Measurements from ENCODE around the gene MCM8.
A peak's percentile ranks its signal among the peaks of the same experiment; 100 is the strongest.

Gene MCM8

DNA sequence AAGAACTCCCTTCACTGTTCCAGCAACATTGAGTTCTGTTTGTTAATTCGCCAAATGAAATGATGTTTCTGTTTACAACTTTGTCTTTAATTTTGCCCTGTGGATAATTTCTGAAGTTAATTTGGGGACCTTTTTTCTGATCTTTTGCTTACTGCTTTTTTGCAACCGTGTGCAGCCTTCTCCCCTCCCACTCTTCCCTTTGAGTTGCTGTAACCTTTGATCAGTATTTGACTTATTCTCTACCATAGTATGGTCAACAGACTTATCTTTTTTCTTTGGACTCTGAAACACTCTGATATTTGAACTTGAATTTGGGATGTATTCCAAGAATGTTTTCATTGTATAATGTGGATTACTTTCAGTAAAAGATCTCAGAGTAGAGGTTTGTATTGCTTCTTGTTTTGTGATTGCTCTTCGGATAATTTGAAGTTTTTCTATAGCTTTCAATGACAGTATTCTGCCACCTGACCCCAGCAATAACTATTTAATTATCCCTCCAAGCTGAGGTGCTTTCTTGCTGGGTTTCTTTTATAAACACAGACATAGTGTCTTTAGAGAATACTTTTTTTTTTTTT is 57.2 kb downstream of the MCM8 start:
- FAIRE-seq: no peak

DNA sequence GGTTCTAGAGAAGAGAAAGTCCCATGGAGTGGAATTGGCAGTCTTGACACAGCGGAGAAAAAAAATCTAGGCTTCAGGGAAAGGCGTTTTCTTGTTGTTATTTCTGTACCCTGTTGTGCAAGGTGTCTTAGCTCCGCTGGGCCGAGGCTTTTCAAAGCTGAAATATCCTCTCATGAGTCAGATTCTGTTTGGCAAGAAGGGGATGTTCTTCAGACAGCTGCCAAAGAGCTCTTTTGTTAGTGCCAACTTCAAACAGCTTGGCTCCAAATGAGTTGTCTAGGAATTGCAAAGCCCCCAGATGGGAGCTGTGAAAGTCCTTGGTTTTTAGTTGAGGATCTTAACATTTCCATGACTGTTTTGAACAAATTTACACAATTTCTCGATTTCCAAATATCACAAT is 57.8 kb downstream of the MCM8 start:
- FAIRE-seq: no peak

DNA sequence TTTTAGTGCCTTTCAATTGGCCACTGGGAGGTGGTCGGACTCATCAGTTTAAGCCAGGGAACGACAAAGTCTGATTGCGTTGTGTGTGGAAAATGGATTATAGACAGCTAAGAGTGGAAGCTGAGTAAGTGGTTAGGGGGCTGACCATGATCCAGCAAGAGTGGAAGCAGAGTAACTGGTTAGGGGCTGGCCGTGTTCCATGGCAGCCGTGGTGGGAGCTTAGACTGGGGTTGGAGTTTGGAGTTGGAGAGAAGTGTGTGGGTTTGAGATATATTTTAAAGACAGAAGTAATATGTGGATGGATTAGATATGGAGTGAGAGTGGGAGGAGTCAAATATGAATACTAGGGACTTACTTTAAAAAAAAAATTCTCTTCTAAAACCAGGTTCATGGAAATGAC is 61.7 kb downstream of the MCM8 start:
- no peak for FAIRE-seq

DNA sequence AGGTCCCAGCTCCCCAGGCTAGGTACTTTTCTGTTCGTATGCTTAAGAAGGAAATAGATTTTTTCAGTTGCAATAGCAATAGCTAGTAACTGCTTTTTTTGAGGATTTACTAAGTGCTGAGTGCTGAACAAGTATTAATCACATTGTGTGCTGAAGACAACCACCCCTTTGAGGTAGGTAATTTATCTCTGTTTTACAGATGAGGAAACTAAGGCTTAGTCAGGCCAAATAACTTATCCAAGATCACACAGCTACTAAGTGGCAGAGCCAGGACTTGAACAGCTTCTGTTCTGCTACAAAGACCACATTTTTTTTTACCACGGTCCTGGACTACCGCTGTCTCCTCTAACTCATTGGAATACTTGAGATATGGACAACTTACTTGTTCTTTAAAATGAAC is 63.6 kb downstream of the MCM8 start:
- no peak for FAIRE-seq

DNA sequence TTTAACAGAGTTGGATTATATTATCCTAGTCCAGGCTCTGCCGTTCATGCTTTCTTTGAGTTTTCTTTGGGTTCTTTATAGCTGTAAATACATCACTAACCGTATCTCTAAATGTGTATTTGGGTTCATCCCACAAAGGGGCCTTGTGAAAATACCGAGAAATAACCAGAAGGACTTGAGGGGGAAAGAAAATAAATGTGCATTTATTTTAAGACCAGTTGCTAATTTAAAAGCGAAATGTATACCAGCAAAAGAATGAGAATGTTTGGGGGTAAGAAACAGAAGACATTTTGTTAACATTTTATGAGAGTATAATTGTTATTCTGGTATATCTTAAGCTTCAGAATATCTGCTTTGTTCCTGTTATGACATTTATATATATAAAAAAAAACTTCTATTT is 64.5 kb downstream of the MCM8 start:
- FAIRE-seq: no peak

DNA sequence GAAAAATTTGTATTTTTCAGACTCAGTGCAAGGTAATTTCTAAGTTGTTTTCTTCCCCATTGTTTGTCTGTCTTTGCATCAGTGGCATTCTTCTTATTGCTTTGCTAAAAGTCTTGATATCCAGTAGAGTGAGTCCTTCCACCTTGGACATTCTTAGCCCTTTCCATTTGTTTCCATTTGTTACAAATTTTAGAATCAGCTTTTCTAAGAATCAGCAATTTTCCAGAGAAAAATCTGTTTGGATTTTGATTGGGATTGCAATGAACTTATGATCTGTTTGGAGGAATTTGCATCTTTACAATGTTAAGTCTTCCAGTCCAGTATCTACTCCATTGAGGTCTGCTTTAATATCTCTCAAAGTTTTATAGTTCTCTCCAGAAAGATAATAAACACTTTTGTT is 67.0 kb downstream of the MCM8 start:
- no peak for FAIRE-seq

DNA sequence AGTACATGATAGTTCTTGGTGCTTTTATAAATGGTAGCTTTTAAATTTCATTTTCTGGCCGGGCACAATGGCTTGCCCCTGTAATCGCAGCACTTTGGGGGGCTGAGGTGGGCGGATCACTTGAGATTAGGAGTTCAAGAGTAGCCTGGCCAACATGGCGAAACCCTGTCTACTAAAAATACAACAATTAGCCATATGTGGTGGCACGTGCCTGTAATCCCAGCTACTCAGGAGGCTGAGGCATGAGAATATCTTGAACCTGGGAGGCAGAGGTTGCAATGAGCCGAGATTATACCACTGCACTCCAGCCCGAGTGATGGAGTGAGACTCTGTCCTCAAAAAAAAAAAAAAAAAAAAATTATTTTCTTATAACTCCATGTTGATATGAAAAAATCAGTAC is 67.4 kb downstream of the MCM8 start:
- FAIRE-seq: no peak

DNA sequence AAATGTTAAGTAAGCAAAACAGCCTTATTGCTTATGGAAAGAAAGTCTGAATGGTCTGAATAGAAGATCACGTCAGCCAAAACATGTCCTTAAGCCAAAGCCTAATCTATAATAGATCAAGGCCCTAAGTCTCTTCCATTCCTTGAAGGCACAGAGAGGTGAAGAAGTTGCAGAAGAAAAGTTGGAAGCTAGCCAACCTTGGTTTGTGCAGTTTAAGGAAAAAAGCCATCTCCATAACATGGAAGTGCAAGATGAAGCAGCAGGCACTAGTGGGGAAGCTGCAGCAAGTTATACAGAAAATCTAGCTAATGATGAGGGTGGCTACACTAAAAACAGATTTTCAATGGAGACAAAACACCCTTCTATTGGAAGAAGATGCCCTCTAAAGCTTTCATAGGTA is 74.3 kb downstream of the MCM8 start:
- FAIRE-seq: no peak

DNA sequence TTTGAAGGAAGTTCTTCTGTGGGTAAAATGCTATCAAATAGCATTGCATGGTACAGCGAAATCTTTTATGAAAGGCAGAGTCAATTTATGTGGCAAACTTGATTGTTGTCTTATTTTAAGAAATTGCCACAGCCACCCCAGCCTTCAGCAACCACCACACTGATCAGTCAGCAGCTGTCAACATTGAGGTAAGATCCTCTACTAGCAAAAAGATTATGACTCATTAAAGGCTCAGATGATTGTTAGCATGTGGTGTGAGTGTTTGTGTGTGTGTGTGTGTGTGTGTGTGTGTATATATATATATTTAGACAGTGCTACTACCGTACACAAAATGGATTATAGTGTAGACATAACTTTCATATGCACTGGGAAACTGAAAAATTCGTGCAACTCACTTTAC is 75.6 kb downstream of the MCM8 start:
- FAIRE-seq: no peak

DNA sequence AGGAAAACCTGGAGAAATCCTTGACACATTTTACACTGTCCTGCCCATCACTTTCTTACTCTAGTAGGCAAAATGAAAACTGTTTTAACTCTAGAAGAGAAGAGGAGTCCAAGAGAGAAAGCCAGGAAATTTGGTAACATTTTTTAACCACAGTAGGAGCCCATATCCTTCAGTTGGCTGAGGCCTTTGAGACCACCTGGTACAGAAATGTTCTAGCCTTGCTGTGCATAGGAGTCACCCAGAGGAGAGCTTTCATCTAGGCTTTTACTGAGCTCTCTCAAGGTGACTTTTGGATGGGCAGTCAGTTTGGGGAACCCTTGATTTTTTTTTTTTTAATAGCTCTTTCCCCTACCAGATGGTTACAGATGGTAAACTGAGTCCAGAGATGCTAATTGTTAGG is 78.4 kb downstream of the MCM8 start:
- FAIRE-seq: no peak

DNA sequence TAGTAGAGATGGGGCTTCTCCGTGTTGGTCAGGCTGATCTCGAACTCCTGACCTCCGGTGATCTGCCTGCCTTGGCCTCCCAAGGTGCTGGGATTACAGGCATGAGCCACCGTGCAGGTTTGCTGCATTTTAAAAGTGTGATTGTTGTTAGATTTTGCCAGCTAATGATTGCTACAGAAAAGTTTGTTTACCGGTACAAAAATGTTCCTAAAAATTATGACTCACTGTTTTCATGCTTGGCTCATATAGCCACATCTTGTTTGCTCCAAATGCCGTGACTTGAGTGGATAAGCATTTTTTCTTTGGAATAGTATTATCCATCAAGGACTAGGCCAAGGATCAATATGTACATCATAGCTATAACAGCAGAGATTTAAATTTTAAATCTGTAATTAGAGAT is 79.1 kb downstream of the MCM8 start:
- no peak for FAIRE-seq

DNA sequence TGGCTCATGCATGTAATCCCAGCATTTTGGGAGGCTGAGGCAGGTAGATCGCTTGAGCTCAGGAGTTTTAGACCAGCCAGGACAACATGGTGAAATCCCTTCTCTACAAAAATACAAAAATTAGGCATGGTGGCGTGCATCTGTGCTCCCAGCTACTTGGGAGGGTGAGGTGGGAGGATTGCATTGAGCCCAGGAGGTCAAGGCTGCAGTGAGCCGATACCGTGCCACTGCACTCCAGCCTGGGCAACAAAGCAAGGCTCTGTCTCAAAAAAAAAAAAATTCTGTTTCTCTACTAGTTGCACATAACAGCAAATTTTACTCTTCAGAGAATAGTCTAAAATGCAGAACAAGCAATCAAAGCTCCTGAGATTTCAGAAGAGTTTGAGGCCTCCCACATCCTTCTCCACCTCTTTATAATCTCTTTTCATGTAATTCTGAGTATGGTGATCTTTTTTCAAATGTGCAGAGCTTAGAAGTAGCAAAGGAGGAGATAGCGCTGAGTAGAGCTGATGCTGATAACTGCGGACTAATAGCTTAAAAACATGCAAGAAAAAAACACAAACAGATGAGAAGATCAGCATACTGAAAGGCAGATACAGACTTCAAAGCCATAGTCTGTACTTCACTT is 80.1 kb downstream of the MCM8 start:
- FAIRE-seq: no peak

DNA sequence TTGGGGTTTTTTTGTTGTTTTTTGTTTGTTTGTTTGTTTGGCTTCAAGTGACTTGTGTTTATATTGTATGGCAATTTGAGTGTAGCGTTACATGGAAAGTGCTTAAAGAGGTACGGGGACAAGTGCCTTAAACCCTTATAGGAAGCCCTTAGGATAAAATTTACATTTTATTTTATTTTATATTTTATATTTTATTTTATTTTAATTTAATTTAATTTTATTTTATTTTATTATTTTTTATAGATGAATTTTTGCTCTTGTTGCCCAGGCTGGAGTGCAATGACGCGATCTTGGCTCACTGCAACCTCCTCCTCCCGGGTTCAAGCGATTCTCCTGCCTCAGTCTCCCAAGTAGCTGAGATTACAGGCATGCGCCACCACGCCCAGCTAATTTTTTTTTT is 82.5 kb downstream of the MCM8 start:
- FAIRE-seq: peak; percentile 74

DNA sequence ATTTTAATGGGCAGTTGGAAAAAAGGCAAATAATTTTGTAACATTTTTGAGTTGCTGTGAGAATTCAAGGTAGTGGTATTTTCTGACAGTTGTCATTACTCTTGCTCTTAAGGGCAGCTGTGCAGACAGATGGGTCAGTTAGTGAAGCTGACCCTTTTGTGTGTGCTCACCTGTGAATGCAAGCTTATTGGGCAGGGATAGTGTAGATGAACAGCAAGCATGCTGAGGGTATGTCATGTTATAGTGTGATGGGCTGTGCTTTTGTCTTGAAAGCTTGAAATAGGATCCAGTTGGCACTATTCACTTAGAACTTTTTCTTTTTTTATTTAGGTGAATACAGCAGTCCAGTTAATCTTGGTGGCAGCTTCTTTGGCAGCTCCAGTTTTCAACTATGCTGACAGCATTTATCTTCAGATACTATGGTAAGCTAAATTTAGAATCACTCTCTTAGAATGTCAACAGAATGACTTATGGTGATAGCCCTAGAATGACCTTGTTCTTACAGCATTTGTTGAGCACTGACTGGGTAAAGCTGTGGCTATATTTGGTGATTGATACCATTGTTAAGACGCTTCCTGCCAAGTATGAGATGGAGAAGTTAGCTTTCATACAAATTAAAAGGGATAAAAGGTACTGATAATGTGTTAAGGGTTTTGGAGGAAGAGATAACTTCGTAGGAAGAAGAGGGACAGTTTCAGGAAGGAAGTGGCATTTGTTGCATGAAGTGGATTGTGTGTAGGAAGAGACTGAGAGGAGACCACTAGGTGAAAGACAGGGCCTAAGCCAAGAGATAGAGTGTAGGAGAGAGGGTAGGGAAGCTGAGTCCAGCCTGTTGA is 83.9 kb downstream of the MCM8 start:
- FAIRE-seq: no peak

DNA sequence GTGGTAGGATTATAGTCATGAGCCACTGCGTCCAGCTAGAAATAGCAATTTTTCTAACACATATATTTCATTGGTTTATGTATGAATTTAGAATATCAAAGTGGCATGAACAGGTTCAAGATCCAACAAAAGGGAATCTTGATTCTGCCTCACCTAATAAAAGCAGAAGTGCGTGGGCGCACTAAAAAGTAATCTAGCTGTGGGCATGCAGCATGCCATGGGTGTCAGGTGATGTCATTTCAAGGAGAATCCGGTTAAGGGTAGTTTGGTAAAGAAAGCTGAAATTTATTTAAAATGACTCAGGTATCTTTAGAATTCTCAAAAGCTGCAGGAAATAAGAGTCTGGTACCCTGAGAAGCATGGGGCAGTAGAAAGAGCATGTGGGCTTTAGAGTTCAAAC is 85.8 kb downstream of the MCM8 start:
- FAIRE-seq: no peak

DNA sequence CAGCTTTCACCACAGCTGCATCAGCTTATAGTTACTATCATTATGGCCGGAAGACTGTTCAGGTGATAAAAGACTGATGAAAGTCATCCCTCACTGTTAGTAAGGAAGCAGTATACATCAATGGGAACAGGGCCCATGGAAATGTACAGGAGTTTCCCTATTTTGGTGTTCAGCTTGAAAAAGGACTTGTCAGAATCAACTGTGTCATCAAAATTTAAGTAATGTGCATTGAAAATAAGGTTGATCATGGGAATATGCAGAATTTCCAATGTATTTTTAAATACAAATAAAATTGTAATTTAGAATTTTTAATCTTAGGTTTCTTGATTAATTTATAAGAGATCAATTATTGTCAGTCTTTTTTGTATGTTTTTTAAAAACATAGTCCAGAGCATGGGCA is 86.6 kb downstream of the MCM8 start:
- FAIRE-seq: no peak

DNA sequence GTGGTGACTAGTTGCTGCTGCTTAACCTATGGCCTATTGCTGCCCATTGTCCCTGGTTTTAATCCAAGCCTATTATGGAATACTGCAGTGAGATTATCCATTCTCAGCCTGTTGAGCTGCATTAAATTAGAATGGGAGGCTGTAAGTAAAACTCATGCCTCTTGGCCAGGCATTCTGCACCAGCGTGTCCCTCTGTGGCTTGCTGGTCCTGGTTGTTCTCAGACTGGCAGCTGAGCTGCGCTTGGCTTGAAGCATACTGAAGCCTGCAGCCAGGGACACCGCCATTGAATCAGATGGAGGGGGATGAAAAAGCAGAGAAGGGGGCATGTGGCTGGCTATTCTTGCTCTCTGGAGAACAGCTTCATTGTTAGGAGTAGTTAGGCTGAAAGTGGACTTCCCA is 87.8 kb downstream of the MCM8 start:
- no peak for FAIRE-seq

DNA sequence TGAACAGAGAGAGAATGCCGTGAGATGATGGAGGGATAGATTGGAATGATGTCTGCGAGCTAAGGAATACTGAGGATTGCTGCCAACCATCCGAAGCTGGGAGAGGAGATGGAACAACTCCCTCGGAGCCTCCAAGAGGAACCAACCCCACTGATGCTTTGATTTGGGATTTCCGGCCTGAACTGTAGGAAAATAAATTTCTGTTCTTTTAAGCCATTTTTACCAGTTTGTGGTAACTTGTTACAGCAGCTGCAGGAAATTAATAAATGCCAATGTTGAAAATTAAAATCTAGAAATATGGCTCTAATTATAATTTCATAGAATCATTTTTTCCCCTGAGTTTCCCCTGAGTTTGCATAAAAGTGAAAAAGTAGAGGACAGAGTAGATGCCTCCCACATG is 89.3 kb downstream of the MCM8 start:
- FAIRE-seq: no peak

DNA sequence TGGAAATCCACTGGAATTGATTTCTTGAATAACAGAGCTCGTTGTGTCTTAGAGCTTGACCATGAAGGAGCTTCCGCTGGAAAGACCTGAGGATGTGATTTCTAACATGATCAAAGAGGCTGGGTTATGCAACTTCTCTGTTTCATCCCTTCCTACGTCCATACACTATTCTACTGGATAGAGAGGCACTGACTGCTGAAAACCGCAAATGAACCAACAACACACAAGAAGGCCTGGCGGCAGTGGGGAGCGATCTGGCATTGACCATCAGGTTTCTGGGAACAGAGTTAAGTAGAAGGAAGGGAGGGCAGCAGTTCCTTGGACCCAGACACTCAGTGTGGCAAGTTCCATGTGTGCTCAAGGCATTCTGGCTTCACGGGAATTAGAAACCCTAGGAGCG is 90.1 kb downstream of the MCM8 start:
- no peak for FAIRE-seq

DNA sequence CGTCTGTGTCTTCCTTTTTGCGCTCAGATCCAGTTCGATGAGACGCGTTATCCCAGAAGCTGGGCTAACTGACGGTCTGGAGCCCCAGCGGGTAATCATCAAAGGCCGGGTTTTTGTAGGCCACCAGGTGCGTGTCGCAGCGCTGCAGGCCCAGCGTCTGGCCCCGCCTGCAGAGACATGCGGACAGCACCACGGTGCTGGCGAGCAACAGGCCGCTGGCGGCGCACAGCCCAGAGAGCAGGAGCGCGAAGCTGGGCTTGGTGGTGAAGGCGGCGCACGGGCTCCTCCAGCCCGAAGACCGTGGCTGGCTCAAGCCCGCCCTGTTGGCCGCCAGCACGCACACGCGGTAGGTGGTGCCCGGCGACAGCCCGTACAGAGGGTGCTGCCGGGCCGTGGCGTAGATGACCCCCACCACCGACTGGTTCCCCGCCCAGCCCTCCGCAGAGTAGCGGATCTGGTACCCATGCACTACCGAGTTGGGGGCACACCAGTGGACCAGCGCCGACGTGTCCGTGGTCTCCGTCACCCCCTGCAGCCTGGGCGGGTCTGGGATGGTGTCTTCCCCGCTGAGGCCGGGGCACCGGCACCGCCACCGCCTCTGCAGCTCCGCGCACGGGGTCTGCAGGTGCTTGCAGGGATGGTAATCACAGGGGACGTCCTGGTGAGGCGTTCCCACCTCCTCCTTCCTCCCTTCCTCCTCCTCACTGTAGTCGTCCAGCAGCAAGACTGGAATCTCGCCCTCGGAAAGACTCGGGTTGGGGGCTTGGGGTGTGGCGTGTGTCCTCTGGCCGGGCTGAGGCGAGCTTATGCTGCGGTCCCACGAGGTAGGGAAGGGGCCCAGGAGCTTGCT is 90.7 kb downstream of the MCM8 start:
- no peak for FAIRE-seq

DNA sequence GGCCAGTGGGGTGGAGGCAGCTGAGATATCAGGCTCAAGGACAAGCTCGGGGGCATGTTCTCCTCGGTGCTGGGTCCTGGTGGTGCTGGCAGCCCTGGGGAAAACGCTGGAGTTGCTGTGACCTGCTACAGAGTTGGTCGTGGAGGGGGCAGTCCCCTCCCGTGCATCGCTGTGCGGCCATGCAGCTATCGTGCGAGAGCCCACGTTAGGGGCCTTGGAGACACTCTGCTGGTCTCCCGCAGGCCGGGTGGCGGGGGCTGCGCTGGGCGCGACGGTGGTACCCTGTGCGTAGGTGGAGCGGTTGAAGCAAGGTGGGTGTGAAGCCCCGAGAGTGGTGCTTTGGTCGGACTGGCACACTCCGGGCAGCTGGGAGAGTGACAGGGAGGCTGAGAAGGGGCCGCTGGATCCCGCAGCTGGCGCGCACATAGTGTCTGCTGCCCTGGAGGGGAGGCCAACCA is 91.4 kb downstream of the MCM8 start:
- FAIRE-seq: no peak

DNA sequence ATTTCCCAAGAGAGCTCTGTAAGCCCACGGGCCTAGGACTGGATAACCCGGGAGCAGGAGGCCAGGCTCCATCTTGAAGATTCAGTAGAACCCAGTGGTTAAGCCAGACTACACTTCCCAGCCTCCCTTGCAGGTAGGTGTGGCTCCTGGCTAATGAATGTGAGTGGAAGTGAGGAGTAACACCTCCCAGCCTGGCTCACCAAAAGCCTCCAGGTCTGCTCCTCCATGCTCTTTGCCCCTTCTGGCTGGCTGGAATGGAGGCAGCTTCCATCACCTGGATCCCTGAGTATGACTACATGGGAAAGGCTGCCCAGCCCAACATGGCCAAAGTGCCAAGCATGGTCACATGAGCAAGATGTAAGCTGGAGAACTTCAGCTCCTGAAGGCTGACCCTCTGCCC is 93.7 kb downstream of the MCM8 start:
- no peak for FAIRE-seq

DNA sequence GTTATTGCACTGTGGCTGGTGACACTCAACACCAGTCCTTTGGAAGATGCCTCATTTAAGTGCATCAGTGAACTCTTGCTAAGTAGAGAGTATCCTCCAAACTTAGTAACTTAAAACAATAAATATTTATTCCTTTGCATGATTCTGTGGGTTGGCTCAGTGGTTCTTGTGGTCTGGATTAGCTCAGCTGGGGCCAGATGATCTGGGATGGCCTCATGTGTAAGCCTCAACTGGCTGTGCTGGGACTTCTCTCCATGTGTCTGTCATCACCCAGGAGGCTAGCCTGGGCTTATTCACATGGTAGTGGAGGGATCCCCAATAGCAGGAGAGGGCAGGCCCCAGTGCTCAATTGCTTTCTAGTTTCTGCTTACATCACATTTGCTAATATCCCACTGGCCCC is 95.1 kb downstream of the MCM8 start:
- no peak for FAIRE-seq

Data from colon (tissue), 2 donors.